HFFc6 (cell line): Measurements from ENCODE around the gene DUSP22. TPM values are rescaled to one million over a fixed set of nuclear protein-coding genes. Genes with fewer than 3 reads are reported as not detected.

Experiments
- DNase-seq: peaks from one replicate; pipeline ENCODE4 v3.0.0-alpha.2; 2018
- H3K27ac Mint-ChIP-seq: 2 replicates; pipeline ENCODE4 v1.8.0; 2020; ENCODE audit warnings: mild to moderate bottlenecking, mixed read lengths
- H3K27me3 Mint-ChIP-seq: 2 replicates; pipeline ENCODE4 v1.8.0; 2021; ENCODE audit warnings: mild to moderate bottlenecking, moderate library complexity, mixed read lengths; ENCODE audit not compliant: insufficient read depth
- H3K36me3 Mint-ChIP-seq: 2 replicates; pipeline ENCODE4 v1.8.0; 2021; ENCODE audit warnings: low read depth, mixed read lengths
- H3K4me1 Mint-ChIP-seq: 2 replicates; pipeline ENCODE4 v1.8.0; 2020; ENCODE audit warnings: low read depth, mixed read lengths
- H3K4me3 Mint-ChIP-seq: 2 replicates; pipeline ENCODE4 v1.8.0; 2020; ENCODE audit warnings: mild to moderate bottlenecking, moderate library complexity, mixed read lengths
- H3K9me3 Mint-ChIP-seq: 2 replicates; pipeline ENCODE4 v1.8.0; 2020; ENCODE audit warnings: mild to moderate bottlenecking, mixed read lengths
- total RNA-seq, 6 experiments: library from RNA; stranded (reverse); fragmentation: NEBNext Ultra II Directional; extraction: Animal tissue kit (Norgen Biotek cat#: 25700); gene quantifications; 2 replicates in 1 of 6; 3 replicates in 5 of 6; pipeline ENCODE4 v1.2.3, GENCODE V29; 2021
- TF ChIP-seq, protein P1 (sequence below): fragments of 200-600 bp; sonication (generic); IDR thresholded peaks from 2 replicates; pipeline ENCODE4 v1.5.0; 2021; ENCODE audit warnings: antibody characterized with exemption, mild to moderate bottlenecking

DUSP22 gene
- total RNA-seq, 6 experiments from 2014 or later: 6.8 to 11.9 (median 9.2) TPM

DNA sequence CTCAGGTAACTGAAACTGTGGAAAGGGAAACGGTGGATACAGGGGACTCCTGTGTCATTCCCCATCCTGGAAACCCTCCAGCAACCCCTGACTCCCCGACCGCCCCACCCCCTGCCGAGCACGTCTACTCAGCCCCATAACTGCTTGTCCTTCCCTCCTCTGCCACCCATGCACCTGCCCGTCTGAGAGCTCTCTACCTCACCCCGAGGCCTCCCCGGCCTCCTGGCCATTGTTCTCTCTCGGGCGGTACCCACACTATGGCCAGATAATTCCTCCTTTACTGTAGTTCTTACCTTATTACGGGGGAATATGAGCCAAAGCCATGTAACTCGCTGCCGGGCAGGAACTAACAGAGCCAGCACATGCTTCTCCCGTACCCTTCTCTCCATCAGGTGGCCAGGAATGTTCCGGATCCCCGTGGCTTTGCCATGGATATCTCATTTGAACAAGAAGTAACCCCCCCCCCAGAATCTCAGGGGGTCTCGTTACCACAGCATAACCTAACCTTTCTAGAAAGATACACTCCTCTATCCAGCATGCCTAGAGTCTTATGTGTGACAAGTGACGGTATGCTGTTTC is 94.5 kb downstream of the DUSP22 start:
- DNase-seq: no peak
- H3K27me3 Mint-ChIP-seq: peaks cover 25% of the 10 kb centered on the region
- no peak overlapping the region for H3K4me3 Mint-ChIP-seq
- H3K27ac Mint-ChIP-seq: no peak overlapping the region
- H3K4me1 Mint-ChIP-seq: peaks cover 5% of the 10 kb centered on the region; the same call in 1 of the 2 replicates
- 0 out of 2 replicates have a peak, but pooled peaks cover 3% of the 10 kb centered on the region for H3K9me3 Mint-ChIP-seq
- TF ChIP-seq, protein P1, sequence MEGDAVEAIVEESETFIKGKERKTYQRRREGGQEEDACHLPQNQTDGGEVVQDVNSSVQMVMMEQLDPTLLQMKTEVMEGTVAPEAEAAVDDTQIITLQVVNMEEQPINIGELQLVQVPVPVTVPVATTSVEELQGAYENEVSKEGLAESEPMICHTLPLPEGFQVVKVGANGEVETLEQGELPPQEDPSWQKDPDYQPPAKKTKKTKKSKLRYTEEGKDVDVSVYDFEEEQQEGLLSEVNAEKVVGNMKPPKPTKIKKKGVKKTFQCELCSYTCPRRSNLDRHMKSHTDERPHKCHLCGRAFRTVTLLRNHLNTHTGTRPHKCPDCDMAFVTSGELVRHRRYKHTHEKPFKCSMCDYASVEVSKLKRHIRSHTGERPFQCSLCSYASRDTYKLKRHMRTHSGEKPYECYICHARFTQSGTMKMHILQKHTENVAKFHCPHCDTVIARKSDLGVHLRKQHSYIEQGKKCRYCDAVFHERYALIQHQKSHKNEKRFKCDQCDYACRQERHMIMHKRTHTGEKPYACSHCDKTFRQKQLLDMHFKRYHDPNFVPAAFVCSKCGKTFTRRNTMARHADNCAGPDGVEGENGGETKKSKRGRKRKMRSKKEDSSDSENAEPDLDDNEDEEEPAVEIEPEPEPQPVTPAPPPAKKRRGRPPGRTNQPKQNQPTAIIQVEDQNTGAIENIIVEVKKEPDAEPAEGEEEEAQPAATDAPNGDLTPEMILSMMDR: no peak
- H3K36me3 Mint-ChIP-seq: no peaks in the 10 kb centered on the region

DNA sequence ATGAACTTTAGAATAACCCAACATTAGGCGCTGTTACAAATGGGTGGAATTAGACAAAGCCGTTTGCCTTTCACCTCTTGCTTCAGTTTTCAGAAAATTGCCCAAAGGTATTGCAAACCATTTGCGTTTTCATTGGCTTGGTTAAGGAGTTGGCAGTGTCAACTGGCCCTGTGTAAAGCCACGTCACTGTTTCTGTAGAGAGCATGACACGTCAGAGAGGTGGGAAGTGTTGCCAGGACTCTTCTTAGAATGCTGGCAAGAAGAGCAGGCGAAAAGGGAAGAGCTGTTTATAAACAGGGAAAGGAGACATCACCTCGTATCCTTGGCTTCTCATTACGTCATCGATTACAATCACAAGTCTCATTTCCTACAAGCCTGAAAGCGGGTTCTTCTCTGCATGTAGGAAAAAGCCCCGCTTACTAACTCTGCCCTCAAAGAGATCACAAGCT is 95.0 kb downstream of the DUSP22 start:
- Mint-ChIP-seq H3K4me3 (no peak overlapping the region), H3K27ac (no peak overlapping the region), H3K27me3 (peaks cover 25% of the 10 kb centered on the region), H3K4me1 (peaks cover 5% of the 10 kb centered on the region; the same call in 1 of the 2 replicates), H3K36me3 (no peaks in the 10 kb centered on the region), H3K9me3 (no peaks in the 10 kb centered on the region)
- TF ChIP-seq, protein P1: no peak
- peak; percentile 22 for DNase-seq

GRCh38 chr6:388202-388903 is 96.1 kb downstream of the DUSP22 start:
- no peak for DNase-seq
- H3K27me3 Mint-ChIP-seq: peaks cover 28% of the 10 kb centered on the region
- H3K36me3 Mint-ChIP-seq: no peaks in the 10 kb centered on the region
- no peak overlapping the region for H3K4me3 Mint-ChIP-seq
- no peaks in the 10 kb centered on the region for H3K9me3 Mint-ChIP-seq
- H3K27ac Mint-ChIP-seq: no peak overlapping the region
- TF ChIP-seq, protein P1: no peak
- H3K4me1 Mint-ChIP-seq: peaks cover 5% of the 10 kb centered on the region; the same call in 1 of the 2 replicates

GRCh38 chr6:389143-389542 is 96.9 kb downstream of the DUSP22 start:
- H3K27me3 Mint-ChIP-seq: peaks cover 33% of the 10 kb centered on the region
- H3K36me3 Mint-ChIP-seq: peaks cover 6% of the 10 kb centered on the region
- no peak for DNase-seq
- peaks cover 12% of the 10 kb centered on the region for H3K4me1 Mint-ChIP-seq
- no peak overlapping the region for H3K4me3 Mint-ChIP-seq
- TF ChIP-seq, protein P1: no peak
- peaks cover 4% of the 10 kb centered on the region; the same call in 1 of the 2 replicates for H3K9me3 Mint-ChIP-seq
- no peak overlapping the region for H3K27ac Mint-ChIP-seq

- H3K4me3 Mint-ChIP-seq: no peak overlapping the region
- peaks cover 35% of the 10 kb centered on the region for H3K27me3 Mint-ChIP-seq
- H3K9me3 Mint-ChIP-seq: peaks cover 4% of the 10 kb centered on the region; the same call in 1 of the 2 replicates
- H3K27ac Mint-ChIP-seq: no peak overlapping the region
- H3K36me3 Mint-ChIP-seq: peaks cover 6% of the 10 kb centered on the region
- TF ChIP-seq, protein P1: no peak
- peaks cover 12% of the 10 kb centered on the region for H3K4me1 Mint-ChIP-seq
- no peak for DNase-seq
Observed at GRCh38 chr6:389622-390021, 97.3 kb downstream of the DUSP22 start.
